IPS-15b (cell line): ENCODE results near the gene RHOV.
A peak's percentile ranks its signal among the peaks of the same experiment; 100 is the strongest.

Experiments
- H3K27me3 ChIP-seq: one replicate; pipeline ENCODE4 v1.6.1; 2013; ENCODE audit warnings: low read length; ENCODE audit not compliant: control insufficient read depth, insufficient read depth
- H3K36me3 ChIP-seq: one replicate; pipeline ENCODE4 v1.6.1; 2013; ENCODE audit warnings: low read length; ENCODE audit not compliant: control insufficient read depth, insufficient read depth
- H3K4me1 ChIP-seq: one replicate; pipeline ENCODE4 v1.6.1; 2013; ENCODE audit warnings: mild to moderate bottlenecking, low read length; ENCODE audit not compliant: control insufficient read depth, insufficient read depth
- H3K4me3 ChIP-seq: one replicate; pipeline ENCODE4 v1.5.1; 2013; ENCODE audit warnings: low read depth, low read length
- H3K9ac ChIP-seq: one replicate; pipeline ENCODE4 v1.6.1; 2013; ENCODE audit warnings: low read depth, mild to moderate bottlenecking, low read length
- H3K9me3 ChIP-seq: one replicate; pipeline ENCODE4 v1.6.1; 2013; ENCODE audit warnings: mild to moderate bottlenecking, low read length; ENCODE audit not compliant: control insufficient read depth, insufficient read depth

RHOV gene

DNA sequence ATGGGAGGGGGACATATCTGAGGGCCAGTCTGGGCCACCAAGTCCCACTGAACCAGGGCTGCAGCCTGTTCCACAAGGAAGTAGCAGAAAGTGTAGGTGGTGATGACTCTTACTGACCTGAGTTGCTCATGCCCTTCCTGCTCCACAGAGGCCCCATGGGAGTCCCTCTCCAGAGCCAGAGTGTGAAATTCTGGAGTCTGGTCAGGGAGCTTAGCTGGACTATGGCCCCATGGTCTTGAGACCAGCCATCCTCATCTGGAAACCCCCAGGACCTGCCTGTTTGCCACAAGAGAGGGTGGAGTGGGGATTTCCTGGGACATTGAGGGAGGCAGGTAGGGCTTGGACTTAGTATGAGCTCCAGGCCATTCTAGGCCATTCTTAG lies 27.2 kb downstream of the RHOV start:
- H3K4me1 ChIP-seq, result peaks cover 24% of the 10 kb centered on the region
- H3K4me3 ChIP-seq, result peak overlapping the region; percentile 31
- peaks cover 20% of the 10 kb centered on the region for H3K36me3 ChIP-seq
- H3K9me3 ChIP-seq, result no peaks in the 10 kb centered on the region
- peak overlapping the region; percentile 6 for H3K9ac ChIP-seq
- peaks cover 5% of the 10 kb centered on the region for H3K27me3 ChIP-seq

DNA sequence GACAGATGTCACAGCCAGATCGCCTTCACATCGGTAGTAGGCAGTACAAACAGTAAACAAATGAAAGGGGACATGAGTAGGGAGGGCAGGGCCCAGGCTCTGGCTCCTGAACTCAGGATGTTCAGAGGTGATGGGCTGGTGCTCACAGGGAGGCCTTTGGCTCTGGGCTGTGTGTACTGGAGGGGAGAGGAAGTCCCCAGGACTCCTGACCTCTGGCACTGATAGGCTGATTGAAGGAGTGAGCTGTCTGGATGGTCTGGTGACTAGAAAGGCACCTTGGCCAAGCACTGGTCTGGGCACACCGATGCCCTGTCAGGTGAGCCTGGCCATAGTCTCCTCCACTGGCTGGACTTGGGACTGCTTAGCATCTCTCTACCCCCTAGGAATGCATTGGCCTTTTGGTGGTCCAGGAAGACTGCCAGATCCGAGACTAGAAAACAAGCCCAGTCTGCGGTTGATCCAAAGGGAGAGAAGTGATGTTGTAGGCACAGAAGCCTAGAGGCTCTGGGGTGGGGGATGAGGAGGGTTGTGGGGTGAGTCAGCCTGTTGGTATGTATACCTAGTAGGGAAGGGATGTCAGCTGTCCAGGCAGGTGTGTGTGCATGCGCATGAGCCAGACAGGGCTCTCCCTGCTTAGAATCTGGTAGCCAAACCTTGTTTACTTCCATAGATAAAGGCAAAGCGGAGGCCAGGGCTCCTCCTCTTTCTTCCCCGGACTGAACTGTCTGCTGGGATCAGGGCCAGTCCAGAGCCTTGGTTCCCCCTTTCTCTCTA lies 28.3 kb downstream of the RHOV start:
- H3K27me3 ChIP-seq, result peaks cover 5% of the 10 kb centered on the region
- H3K4me3 ChIP-seq, result peak overlapping the region; percentile 97
- H3K9ac ChIP-seq, result peak overlapping the region; percentile 8
- H3K4me1 ChIP-seq, result peaks cover 24% of the 10 kb centered on the region
- H3K36me3 ChIP-seq, result peaks cover 15% of the 10 kb centered on the region
- no peaks in the 10 kb centered on the region for H3K9me3 ChIP-seq

DNA sequence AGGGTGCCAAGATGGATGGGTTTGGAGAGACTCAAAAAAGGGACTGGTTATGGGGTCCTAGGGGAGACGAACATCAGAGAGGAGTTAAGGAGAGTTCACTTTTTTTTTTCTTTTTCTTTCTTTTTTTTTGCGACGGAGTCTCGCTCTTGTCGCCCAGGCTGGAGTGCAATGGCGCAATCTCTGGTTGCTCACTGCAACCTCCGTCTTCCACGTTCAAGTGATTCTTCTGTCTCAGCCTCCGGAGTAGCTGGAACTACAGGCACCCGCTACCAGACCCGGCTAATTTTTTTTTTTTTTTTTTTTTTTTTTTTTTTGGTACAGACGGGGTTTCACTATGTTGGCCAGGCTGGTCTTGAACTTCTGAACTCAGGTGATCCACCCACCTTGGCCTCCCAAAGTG lies 29.0 kb downstream of the RHOV start:
- H3K9me3 ChIP-seq, result no peaks in the 10 kb centered on the region
- peak overlapping the region; percentile 97 for H3K4me3 ChIP-seq
- H3K9ac ChIP-seq, result peak overlapping the region; percentile 76
- H3K27me3 ChIP-seq, result peaks cover 5% of the 10 kb centered on the region
- peaks cover 24% of the 10 kb centered on the region for H3K4me1 ChIP-seq
- peaks cover 9% of the 10 kb centered on the region for H3K36me3 ChIP-seq

DNA sequence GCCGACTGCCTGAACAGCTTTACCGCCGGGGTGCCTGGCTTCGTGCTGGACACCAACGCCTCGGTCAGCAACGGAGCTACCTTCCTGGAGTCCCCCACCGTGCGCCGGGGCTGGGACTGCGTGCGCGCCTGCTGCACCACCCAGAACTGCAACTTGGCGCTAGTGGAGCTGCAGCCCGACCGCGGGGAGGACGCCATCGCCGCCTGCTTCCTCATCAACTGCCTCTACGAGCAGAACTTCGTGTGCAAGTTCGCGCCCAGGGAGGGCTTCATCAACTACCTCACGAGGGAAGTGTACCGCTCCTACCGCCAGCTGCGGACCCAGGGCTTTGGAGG lies 29.4 kb downstream of the RHOV start:
- peak overlapping the region; percentile 97 for H3K4me3 ChIP-seq
- H3K9ac ChIP-seq, result peak overlapping the region; percentile 76

DNA sequence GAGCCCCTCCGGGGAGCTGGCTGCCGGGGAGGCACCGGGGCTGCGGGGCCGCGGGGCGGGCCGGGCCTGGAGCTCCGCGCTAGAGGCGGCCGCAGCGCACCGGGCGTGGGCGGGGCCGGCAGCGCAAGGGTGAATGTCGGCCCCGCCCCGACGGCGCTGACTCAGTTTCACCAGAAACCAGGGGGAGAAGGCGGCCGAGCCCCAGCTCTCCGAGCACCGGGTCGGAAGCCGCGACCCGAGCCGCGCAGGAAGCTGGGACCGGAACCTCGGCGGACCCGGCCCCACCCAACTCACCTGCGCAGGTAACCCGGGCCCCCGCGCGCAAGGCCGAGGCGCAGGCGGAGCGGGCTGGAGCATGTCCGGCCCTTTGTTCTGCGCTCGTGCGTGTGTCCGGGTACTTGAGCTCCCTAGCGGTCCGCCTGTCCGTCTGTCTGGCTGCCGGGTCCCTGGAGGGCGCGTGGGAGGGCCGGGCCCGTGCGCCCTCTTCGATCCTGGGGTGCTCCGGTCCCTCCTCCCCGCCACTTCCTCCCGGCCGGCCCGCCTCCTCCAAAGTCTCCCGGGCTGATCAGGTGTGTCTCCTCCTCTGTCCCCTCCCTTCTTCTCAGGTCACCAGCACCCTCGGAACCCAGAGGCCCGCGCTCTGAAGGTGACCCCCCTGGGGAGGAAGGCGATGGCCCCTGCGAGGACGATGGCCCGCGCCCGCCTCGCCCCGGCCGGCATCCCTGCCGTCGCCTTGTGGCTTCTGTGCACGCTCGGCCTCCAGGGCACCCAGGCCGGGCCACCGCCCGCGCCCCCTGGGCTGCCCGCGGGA lies 29.9 kb downstream of the RHOV start, which contains the start of gene SPINT1:
TSS of gene SPINT1 (plus strand) at position 164 of the 811 bp plus-strand sequence. CDS start at position 671, 507 bp downstream.
- peak within 1 kb of the TSS; percentile 76 for H3K9ac ChIP-seq

More for the DNA sequence above, 29.4 kb downstream of the RHOV start:
- peaks cover 8% of the 10 kb centered on the region for H3K36me3 ChIP-seq
- H3K27me3 ChIP-seq, result peaks cover 5% of the 10 kb centered on the region
- peaks cover 24% of the 10 kb centered on the region for H3K4me1 ChIP-seq
- H3K9me3 ChIP-seq, result no peaks in the 10 kb centered on the region

GRCh38 chr15:40843261-40843884 lies 30.7 kb downstream of the RHOV start:
- Histone ChIP-seq H3K4me3 (peak overlapping the region; percentile 97), H3K4me1 (peaks cover 24% of the 10 kb centered on the region), H3K9ac (peak overlapping the region; percentile 1), H3K27me3 (peaks cover 5% of the 10 kb centered on the region), H3K36me3 (peaks cover 6% of the 10 kb centered on the region), H3K9me3 (no peaks in the 10 kb centered on the region)

More for the DNA sequence above, 29.9 kb downstream of the RHOV start, which contains the start of gene SPINT1:
- Histone ChIP-seq H3K9me3 (no peaks in the 10 kb centered on the region), H3K27me3 (peaks cover 5% of the 10 kb centered on the region), H3K4me3 (peak within 1 kb of the TSS; percentile 97), H3K4me1 (peaks cover 24% of the 10 kb centered on the region), H3K36me3 (peaks cover 6% of the 10 kb centered on the region)

- Histone ChIP-seq H3K4me1 (peaks cover 11% of the 10 kb centered on the region), H3K36me3 (peaks cover 2% of the 10 kb centered on the region), H3K9me3 (no peaks in the 10 kb centered on the region), H3K4me3 (no peak overlapping the region), H3K27me3 (peaks cover 5% of the 10 kb centered on the region), H3K9ac (no peak overlapping the region)
These were observed 32.3 kb downstream of the RHOV start for GRCh38 chr15:40841741-40842140.

- peaks cover 5% of the 10 kb centered on the region for H3K27me3 ChIP-seq
- H3K4me1 ChIP-seq, result no peaks in the 10 kb centered on the region
- H3K4me3 ChIP-seq, result no peak overlapping the region
- no peaks in the 10 kb centered on the region for H3K9me3 ChIP-seq
- no peaks in the 10 kb centered on the region for H3K36me3 ChIP-seq
- H3K9ac ChIP-seq, result no peak overlapping the region
These were observed 35.3 kb downstream of the RHOV start for GRCh38 chr15:40838756-40839155.

DNA sequence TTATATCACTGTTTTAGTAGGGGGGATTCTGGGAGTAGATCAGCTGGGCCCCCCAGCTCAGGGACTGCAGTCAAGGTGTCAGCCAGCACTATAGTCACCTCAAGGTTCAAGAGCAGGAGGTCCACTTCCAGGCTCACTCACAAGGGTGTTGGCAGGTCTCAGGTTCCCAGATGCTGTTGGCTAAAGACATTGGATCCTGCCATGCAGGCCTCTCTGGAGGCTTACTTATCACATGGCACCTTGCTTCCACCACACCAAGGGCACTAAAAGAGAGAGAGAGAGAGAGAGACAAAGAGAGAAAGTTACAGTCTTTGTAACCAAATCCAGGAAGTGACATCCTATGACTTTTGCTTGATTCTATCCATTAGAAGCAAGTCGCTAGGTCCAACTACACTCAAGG lies 38.0 kb downstream of the RHOV start:
- Histone ChIP-seq H3K4me1 (no peaks in the 10 kb centered on the region), H3K36me3 (no peaks in the 10 kb centered on the region), H3K4me3 (no peak overlapping the region), H3K9me3 (no peaks in the 10 kb centered on the region), H3K9ac (no peak overlapping the region), H3K27me3 (no peaks in the 10 kb centered on the region)

DNA sequence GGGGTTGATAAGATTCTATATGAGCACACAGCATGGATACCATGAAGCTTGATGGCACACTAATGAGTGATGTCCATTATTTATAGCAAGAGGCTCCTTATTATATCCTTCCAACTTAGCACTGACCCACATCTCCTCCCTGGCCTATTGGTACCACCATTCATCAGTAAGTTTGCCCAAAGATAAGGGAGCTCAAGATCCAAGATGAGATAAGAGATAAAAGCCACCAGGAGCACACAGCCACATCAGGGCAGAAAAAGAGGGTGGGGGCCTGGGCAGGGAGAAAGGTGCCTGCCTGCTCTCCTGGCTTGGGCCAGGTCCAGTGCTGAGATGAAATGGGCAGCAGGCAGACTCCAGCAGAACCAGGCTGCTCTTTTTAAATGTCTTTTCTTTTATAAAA lies 41.1 kb downstream of the RHOV start:
- Histone ChIP-seq H3K9ac (no peak overlapping the region), H3K36me3 (no peaks in the 10 kb centered on the region), H3K27me3 (no peaks in the 10 kb centered on the region), H3K4me1 (peaks cover 2% of the 10 kb centered on the region), H3K9me3 (no peaks in the 10 kb centered on the region), H3K4me3 (no peak overlapping the region)

DNA sequence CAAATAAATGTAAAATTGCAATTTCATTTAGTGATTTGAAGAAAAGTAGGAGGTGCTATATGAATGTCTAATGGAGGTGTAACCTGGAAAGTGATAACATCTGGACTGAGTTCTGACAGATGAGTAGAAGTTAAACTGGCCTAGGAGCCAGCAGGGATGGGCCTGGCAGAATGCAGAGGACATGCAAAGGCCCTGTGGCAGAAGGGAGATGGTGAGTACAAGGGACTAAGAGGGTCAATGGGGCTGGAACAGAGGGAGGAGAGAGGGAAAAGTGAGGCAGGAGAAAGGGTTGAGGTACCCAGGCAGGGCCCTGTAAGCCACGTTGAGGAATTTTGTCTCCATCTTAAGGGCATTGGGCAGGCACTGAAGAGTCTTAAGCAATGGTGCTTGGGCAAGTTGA lies 42.2 kb downstream of the RHOV start:
- H3K9me3 ChIP-seq, result no peaks in the 10 kb centered on the region
- no peak overlapping the region for H3K4me3 ChIP-seq
- peaks cover 2% of the 10 kb centered on the region for H3K4me1 ChIP-seq
- no peaks in the 10 kb centered on the region for H3K27me3 ChIP-seq
- H3K36me3 ChIP-seq, result no peaks in the 10 kb centered on the region
- no peak overlapping the region for H3K9ac ChIP-seq
